Ishikawa (cell line): ENCODE data around the gene CHMP6.

Experiments used
- CEBPB ChIP-seq: IDR thresholded peaks from 2 replicates; pipeline ENCODE4 v1.6.1; 2012
- CREB1 ChIP-seq: IDR thresholded peaks from 2 replicates; pipeline ENCODE4 v1.6.1; 2012; ENCODE audit warnings: low read depth
- EGR1 ChIP-seq: IDR thresholded peaks from 2 replicates; pipeline ENCODE4 v1.6.1; 2012
- EP300 ChIP-seq: IDR thresholded peaks from 2 replicates; pipeline ENCODE4 v1.6.1; 2012; ENCODE audit warnings: borderline replicate concordance
- FOXM1 ChIP-seq: IDR thresholded peaks from 2 replicates; pipeline ENCODE4 v1.6.1; 2012; ENCODE audit warnings: low read depth, borderline replicate concordance
- RAD21 ChIP-seq: IDR thresholded peaks from 2 replicates; pipeline ENCODE4 v1.6.1; 2012; ENCODE audit warnings: low read depth
- TCF12 ChIP-seq: IDR thresholded peaks from 2 replicates; pipeline ENCODE4 v1.6.1; 2012; ENCODE audit warnings: low read depth
- TEAD4 ChIP-seq: IDR thresholded peaks from 2 replicates; pipeline ENCODE4 v1.6.1; 2012
- USF1 ChIP-seq: IDR thresholded peaks from 2 replicates; pipeline ENCODE4 v1.6.1; 2012
- TF ChIP-seq, protein P1 (sequence below): IDR thresholded peaks from 2 replicates; pipeline ENCODE4 v1.6.1; 2012

DNA sequence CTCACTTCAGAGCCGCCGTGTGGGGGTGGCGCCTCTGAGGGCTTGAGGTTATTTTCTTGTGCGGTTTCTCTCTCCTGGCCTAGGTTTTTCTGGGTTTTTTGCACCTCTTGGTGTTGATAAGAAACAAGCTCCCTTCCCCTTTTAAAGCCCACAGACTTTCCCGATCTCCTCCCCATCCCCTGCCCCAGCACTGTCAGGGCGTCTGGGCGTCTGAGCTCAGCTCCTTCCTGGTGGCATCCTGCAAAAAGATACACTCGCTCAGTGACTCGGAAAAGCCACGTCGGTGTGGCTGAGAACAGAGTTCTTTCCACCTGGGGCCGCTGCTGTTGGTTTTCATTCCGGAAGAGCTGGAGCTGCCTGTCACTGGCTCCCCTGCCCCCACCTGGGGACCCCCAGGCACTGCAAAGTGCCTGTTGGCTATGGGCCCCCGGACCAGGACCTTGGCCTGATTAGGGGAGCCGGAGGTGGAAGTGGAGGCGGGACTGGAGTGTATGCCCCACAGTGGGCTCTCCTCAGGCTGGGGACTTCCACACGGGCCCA, 57.8 kb downstream of the CHMP6 start:
- TF ChIP-seq, protein P1, sequence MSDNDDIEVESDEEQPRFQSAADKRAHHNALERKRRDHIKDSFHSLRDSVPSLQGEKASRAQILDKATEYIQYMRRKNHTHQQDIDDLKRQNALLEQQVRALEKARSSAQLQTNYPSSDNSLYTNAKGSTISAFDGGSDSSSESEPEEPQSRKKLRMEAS, result no peak
- no peak for TF ChIP-seq CEBPB
- no peak for TF ChIP-seq FOXM1
- no peak for TF ChIP-seq TCF12
- TF ChIP-seq EP300, result no peak
- TF ChIP-seq RAD21, result no peak
- no peak for TF ChIP-seq TEAD4
- TF ChIP-seq CREB1, result no peak
- TF ChIP-seq USF1, result no peak
- no peak for TF ChIP-seq EGR1
